GM10847 (cell line): ENCODE data around the gene SON.

Experiments
- POLR2A ChIP-seq: IDR thresholded peaks from 2 replicates; pipeline ENCODE4 v1.6.1; 2011; ENCODE audit not compliant: insufficient read length; ENCODE audit errors: extremely low read depth

Gene SON

GRCh38 chr21:33554982-33555344 is 12.1 kb downstream of the SON start:
- no peak for TF ChIP-seq POLR2A

GRCh38 chr21:33557447-33557846 is 14.6 kb downstream of the SON start:
- no peak for TF ChIP-seq POLR2A

- no peak for TF ChIP-seq POLR2A
Measured at GRCh38 chr21:33558777-33559421, 16.1 kb downstream of the SON start.

GRCh38 chr21:33559813-33560212 is 17.0 kb downstream of the SON start:
- no peak for TF ChIP-seq POLR2A

GRCh38 chr21:33560965-33561364 is 18.1 kb downstream of the SON start:
- no peak for TF ChIP-seq POLR2A

GRCh38 chr21:33561373-33561772 is 18.5 kb downstream of the SON start:
- no peak for TF ChIP-seq POLR2A

- no peak for TF ChIP-seq POLR2A
Measured at GRCh38 chr21:33562389-33562788, 19.6 kb downstream of the SON start.

GRCh38 chr21:33566514-33566913 is 23.7 kb downstream of the SON start:
- no peak for TF ChIP-seq POLR2A

GRCh38 chr21:33567914-33568313 is 25.1 kb downstream of the SON start:
- TF ChIP-seq POLR2A, result no peak

GRCh38 chr21:33568448-33568847 is 25.6 kb downstream of the SON start:
- no peak for TF ChIP-seq POLR2A

- no peak for TF ChIP-seq POLR2A
Measured at GRCh38 chr21:33569991-33570390, 27.2 kb downstream of the SON start.

- no peak for TF ChIP-seq POLR2A
Measured at GRCh38 chr21:33572350-33572749, 29.5 kb downstream of the SON start.

- TF ChIP-seq POLR2A, result no peak
Measured at GRCh38 chr21:33578214-33578613, 35.4 kb downstream of the SON start.

GRCh38 chr21:33578959-33579542 is 36.2 kb downstream of the SON start:
- no peak for TF ChIP-seq POLR2A

- no peak for TF ChIP-seq POLR2A
Measured at GRCh38 chr21:33584455-33584854, 41.6 kb downstream of the SON start.

- TF ChIP-seq POLR2A, result no peak
Measured at GRCh38 chr21:33586927-33587326, 44.1 kb downstream of the SON start.
